HT-29 (cell line): Measurements from ENCODE around the gene COPE. TPM values are rescaled to one million over a fixed set of nuclear protein-coding genes. Genes with fewer than 3 reads are reported as not detected.
A peak's percentile ranks its signal among the peaks of the same experiment; 100 is the strongest.
"Not testable (repeated sequence)": the region's sequence is repeated elsewhere in the genome, so short reads cannot be mapped to it uniquely, and the experiment has no call there.

ENCODE experiments used
- DNase-seq: peaks from one replicate; pipeline ENCODE4 v3.0.0-alpha.2; 2015; ENCODE audit warnings: low spot score
- total RNA-seq: library from RNA; depleted of rRNA; stranded (reverse); fragments of >200 nt; shearing (Covaris generic); gene quantifications from 2 replicates; pipeline ENCODE4 v1.2.3, GENCODE V29; 2014

COPE gene
- total RNA-seq, 1 experiment from 2014 or later: 290 TPM

GRCh38 chr19:18908917-18909619 lies 10.1 kb downstream of the COPE start:
- no peak for DNase-seq

GRCh38 chr19:18906605-18907519 lies 12.3 kb downstream of the COPE start:
- DNase-seq: no peak

GRCh38 chr19:18905513-18906236 lies 13.5 kb downstream of the COPE start:
- DNase-seq: no peak

- no peak for DNase-seq
Measured at GRCh38 chr19:18905058-18905456, 14.1 kb downstream of the COPE start.

- no peak for DNase-seq
Measured at GRCh38 chr19:18904334-18905057, 14.7 kb downstream of the COPE start.

GRCh38 chr19:18903156-18904037 lies 15.8 kb downstream of the COPE start:
- no peak for DNase-seq

GRCh38 chr19:18902519-18902918 lies 16.7 kb downstream of the COPE start:
- not testable (repeated sequence) for DNase-seq

- DNase-seq: no peak
Measured at GRCh38 chr19:18901491-18901890, 17.7 kb downstream of the COPE start.

- DNase-seq: no peak
Measured at GRCh38 chr19:18900700-18901481, 18.3 kb downstream of the COPE start.

- DNase-seq: no peak
Measured at GRCh38 chr19:18899624-18900560, 19.3 kb downstream of the COPE start.

GRCh38 chr19:18898607-18899408 lies 20.4 kb downstream of the COPE start:
- DNase-seq: no peak

- no peak for DNase-seq
Measured at GRCh38 chr19:18898081-18898606, 21.0 kb downstream of the COPE start.

GRCh38 chr19:18897094-18898029 lies 21.8 kb downstream of the COPE start:
- DNase-seq: no peak

- DNase-seq: peak; percentile 8
Measured at GRCh38 chr19:18896421-18896841, 22.8 kb downstream of the COPE start.

GRCh38 chr19:18895824-18896341 lies 23.3 kb downstream of the COPE start, which contains the start of gene CERS1:
Gene CERS1 (minus strand): TSS chr19:18896158. CDS start chr19:18896072, 86 bp downstream.
- DNase-seq: no peak
